ENCODE results near the gene SLCO4A1. TPM values are rescaled to one million over a fixed set of nuclear protein-coding genes. Genes with fewer than 3 reads are reported as not detected.

The SLCO4A1 gene
- total and polyA plus RNA-seq, 2 donors (not counting 1 experiment from before 2014, with no cell fraction given): 0.50 TPM; not detected in 1

GRCh38 chr20:62601714-62602113 lies 40.6 kb upstream of the SLCO4A1 start:
- TF ChIP-seq, protein P1, sequence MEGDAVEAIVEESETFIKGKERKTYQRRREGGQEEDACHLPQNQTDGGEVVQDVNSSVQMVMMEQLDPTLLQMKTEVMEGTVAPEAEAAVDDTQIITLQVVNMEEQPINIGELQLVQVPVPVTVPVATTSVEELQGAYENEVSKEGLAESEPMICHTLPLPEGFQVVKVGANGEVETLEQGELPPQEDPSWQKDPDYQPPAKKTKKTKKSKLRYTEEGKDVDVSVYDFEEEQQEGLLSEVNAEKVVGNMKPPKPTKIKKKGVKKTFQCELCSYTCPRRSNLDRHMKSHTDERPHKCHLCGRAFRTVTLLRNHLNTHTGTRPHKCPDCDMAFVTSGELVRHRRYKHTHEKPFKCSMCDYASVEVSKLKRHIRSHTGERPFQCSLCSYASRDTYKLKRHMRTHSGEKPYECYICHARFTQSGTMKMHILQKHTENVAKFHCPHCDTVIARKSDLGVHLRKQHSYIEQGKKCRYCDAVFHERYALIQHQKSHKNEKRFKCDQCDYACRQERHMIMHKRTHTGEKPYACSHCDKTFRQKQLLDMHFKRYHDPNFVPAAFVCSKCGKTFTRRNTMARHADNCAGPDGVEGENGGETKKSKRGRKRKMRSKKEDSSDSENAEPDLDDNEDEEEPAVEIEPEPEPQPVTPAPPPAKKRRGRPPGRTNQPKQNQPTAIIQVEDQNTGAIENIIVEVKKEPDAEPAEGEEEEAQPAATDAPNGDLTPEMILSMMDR (conservative IDR thresholded peaks at IDR 0.05 in 1 of 2, IDR thresholded peaks at IDR 0.05 in 1 of 2; ENCODE audit: low read depth in 1 of 2, low read length in 2 of 2): no peak
- TF ChIP-seq EZH2 (IDR thresholded peaks at IDR 0.05; ENCODE audit: low read length, missing control alignments): no peak
- Histone ChIP-seq H4K20me1 (ENCODE audit: control insufficient read depth, extremely low read depth, insufficient read depth, low read length) (no peaks in the 10 kb centered on the region), H3K4me3 (replicated peaks in 1 of 4; ENCODE audit: control extremely low read depth in 1 of 4, insufficient read depth in 1 of 4, low read depth in 3 of 4, low read length in 4 of 4) (no peak overlapping the region), H2AFZ (ENCODE audit: low read length) (no peak overlapping the region), H3K9me3 (ENCODE audit: control insufficient read depth, insufficient read depth, low read depth, low read length) (no peaks in the 10 kb centered on the region), H3K36me3 (ENCODE audit: control insufficient read depth, insufficient read depth, low read length) (no peaks in the 10 kb centered on the region), H3K4me2 (ENCODE audit: extremely low read depth, insufficient read depth, low read length) (no peak overlapping the region), H3K4me1 (ENCODE audit: control insufficient read depth, extremely low read depth, insufficient read depth, low read length) (peaks cover 10% of the 10 kb centered on the region), H3K27ac (ENCODE audit: insufficient read depth, low read length) (no peak overlapping the region), H3K27me3 (ENCODE audit: control insufficient read depth, insufficient read depth, low read length) (peaks cover 4% of the 10 kb centered on the region), H3K9ac (ENCODE audit: insufficient read depth, low read length) (no peak overlapping the region), H3K79me2 (ENCODE audit: control insufficient read depth, insufficient read depth, low read length) (no peaks in the 10 kb centered on the region)
- DNase-seq (ENCODE audit: low read depth in 2 of 2): no peak

GRCh38 chr20:62602550-62602949 lies 39.8 kb upstream of the SLCO4A1 start:
- TF ChIP-seq EZH2 (IDR thresholded peaks at IDR 0.05; ENCODE audit: low read length, missing control alignments): no peak
- Histone ChIP-seq H3K27ac (ENCODE audit: insufficient read depth, low read length) (no peak overlapping the region), H3K9me3 (ENCODE audit: control insufficient read depth, insufficient read depth, low read depth, low read length) (no peaks in the 10 kb centered on the region), H2AFZ (ENCODE audit: low read length) (no peak overlapping the region), H3K4me1 (ENCODE audit: control insufficient read depth, extremely low read depth, insufficient read depth, low read length) (peaks cover 10% of the 10 kb centered on the region), H3K79me2 (ENCODE audit: control insufficient read depth, insufficient read depth, low read length) (no peaks in the 10 kb centered on the region), H3K27me3 (ENCODE audit: control insufficient read depth, insufficient read depth, low read length) (peaks cover 4% of the 10 kb centered on the region), H3K36me3 (ENCODE audit: control insufficient read depth, insufficient read depth, low read length) (no peaks in the 10 kb centered on the region), H3K4me3 (replicated peaks in 1 of 4; ENCODE audit: control extremely low read depth in 1 of 4, insufficient read depth in 1 of 4, low read depth in 3 of 4, low read length in 4 of 4) (no peak overlapping the region), H3K9ac (ENCODE audit: insufficient read depth, low read length) (no peak overlapping the region), H3K4me2 (ENCODE audit: extremely low read depth, insufficient read depth, low read length) (no peak overlapping the region), H4K20me1 (ENCODE audit: control insufficient read depth, extremely low read depth, insufficient read depth, low read length) (no peaks in the 10 kb centered on the region)
- no peak for DNase-seq (ENCODE audit: low read depth in 2 of 2)

DNA sequence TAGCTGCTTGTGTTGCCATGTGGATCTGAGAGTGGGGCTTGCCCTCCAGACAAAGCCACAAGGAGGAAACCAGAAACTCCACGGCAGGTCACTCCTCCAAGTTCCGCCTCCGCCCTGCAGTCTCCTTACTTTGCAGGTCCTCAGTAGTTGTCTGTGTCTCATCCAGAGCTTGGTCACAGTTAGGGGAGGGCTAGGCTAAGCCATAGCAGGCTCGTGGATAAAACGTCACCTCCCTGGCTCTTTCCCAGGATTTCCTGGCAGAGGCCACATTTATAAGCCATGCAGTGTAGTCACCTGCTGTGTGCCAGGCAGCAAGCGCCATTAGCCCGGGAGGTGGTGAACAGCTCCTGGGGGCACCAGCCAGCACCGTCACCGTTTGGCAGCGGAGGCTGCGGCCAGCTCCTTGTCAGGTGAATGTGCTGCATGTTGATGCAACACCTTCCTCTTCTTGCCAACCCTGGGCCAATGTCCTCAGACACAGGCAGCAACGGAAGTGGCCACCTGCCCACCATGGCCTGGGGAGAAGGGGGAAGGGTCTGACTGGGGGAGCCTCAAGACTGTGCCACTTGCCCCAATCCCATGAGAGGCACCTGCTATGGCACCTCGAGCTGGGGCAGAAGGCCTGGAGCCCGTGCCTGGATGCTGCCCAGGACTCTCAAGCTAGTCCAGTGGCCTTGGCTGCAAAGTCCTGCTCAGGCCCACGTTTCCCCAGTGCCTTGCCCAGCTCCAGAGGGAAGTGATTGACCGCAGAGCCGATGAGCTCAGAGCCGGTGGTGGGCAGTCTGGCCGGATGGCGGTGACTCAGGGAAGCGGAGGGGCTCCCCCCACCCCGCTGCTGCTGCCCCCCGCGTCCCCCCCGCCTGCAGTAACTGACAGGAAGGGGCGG lies 39.0 kb upstream of the SLCO4A1 start:
- Histone ChIP-seq H3K9ac (ENCODE audit: insufficient read depth, low read length) (no peak overlapping the region), H3K9me3 (ENCODE audit: control insufficient read depth, insufficient read depth, low read depth, low read length) (no peaks in the 10 kb centered on the region), H2AFZ (ENCODE audit: low read length) (no peak overlapping the region), H3K4me1 (ENCODE audit: control insufficient read depth, extremely low read depth, insufficient read depth, low read length) (peaks cover 10% of the 10 kb centered on the region), H3K4me3 (replicated peaks in 1 of 4; ENCODE audit: control extremely low read depth in 1 of 4, insufficient read depth in 1 of 4, low read depth in 3 of 4, low read length in 4 of 4) (no peak overlapping the region), H3K27me3 (ENCODE audit: control insufficient read depth, insufficient read depth, low read length) (peaks cover 4% of the 10 kb centered on the region), H3K36me3 (ENCODE audit: control insufficient read depth, insufficient read depth, low read length) (no peaks in the 10 kb centered on the region), H3K27ac (ENCODE audit: insufficient read depth, low read length) (no peak overlapping the region), H3K4me2 (ENCODE audit: extremely low read depth, insufficient read depth, low read length) (no peak overlapping the region), H3K79me2 (ENCODE audit: control insufficient read depth, insufficient read depth, low read length) (no peaks in the 10 kb centered on the region), H4K20me1 (ENCODE audit: control insufficient read depth, extremely low read depth, insufficient read depth, low read length) (no peaks in the 10 kb centered on the region)
- TF ChIP-seq, protein P1 (conservative IDR thresholded peaks at IDR 0.05 in 1 of 2, IDR thresholded peaks at IDR 0.05 in 1 of 2; ENCODE audit: low read depth in 1 of 2, low read length in 2 of 2): no peak
- TF ChIP-seq EZH2 (IDR thresholded peaks at IDR 0.05; ENCODE audit: low read length, missing control alignments): no peak
- peak; percentile 18 to 85 for DNase-seq (ENCODE audit: low read depth in 2 of 2)

Measured in fibroblast of lung (primary cell).